Uterus (tissue), 2 donors: Measurements from ENCODE around the gene NLGN2.

Experiments
- CTCF ChIP-seq, 4 experiments: fragments of 200-600 bp in 2 of 4; fragments of 450-650 bp in 2 of 4; sonication (generic) in 2 of 4; IDR thresholded peaks; one replicate each; pipeline ENCODE4 v1.5.1; 2016 to 2019; ENCODE audit warnings: antibody characterized with exemption in 4 of 4, mild to moderate bottlenecking in 2 of 4, moderate library complexity in 1 of 4
- POLR2A ChIP-seq, 2 donors: fragments of 450-650 bp; IDR thresholded peaks; one replicate each; pipeline ENCODE4 v1.6.1; 2016; ENCODE audit warnings: antibody characterized with exemption in 2 of 2, mild to moderate bottlenecking in 1 of 2, moderate library complexity in 1 of 2

DNA sequence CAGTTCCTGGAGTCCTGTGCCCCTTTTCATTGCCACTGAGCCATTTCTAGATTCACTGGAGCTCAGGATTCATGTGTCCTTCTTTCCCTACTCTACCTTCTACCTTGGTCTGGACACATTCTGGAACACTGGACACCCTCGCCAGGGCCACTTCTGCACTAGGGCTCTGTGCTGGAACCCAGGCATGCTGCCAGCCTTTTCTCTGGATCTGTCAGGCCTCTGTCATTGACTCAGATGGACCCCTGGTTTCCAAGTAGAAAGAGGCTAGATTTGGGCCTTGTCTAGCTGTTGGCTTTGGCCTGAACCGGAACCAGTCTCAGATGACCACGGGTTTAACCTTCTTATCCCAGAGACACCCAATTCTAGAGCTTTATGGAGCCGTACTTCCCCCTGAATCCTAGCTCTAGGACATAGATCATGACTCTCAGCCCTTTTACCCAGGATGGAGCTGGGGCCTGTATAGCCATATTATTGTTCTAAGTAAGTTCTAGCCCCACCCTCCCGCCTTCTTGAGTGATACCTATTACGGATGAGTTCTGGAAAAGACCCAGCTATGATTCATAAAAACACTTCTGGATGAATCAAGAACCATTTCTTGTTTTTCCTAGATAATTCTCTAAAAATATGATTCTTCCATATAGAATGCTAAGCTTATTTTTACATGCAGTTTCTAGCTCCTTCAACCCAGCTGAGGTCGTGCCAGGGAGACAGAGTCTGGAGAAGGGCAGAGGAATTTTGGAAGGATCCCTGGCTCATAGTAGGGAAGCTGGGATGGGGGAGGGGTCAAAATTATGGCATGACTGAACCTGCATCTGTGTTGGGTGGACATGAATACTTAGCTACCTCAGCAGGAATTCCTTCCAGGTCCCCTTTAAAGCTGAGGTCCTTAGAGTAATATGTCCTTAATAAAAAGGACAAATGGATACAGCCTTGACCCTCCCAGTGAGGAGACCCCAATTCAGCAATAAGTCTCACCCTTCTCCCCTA, 36.1 kb downstream of the NLGN2 start:
- no peak for TF ChIP-seq CTCF (IDR thresholded peaks at IDR 0.05)
- TF ChIP-seq POLR2A (IDR thresholded peaks at IDR 0.05): no peak
